Head of caudate nucleus (tissue), 42 donors: ENCODE measurements around the gene NELFB.
A peak's percentile ranks its signal among the peaks of the same experiment; 100 is the strongest.

Experiments used
- DNase-seq, 42 donors: peaks; one replicate each; pipeline versions ENCODE4 v3.0.0 to v3.0.0-alpha.2; 2020 to 2021; ENCODE audit warnings: mixed read lengths in 7 of 42
- intact Hi-C: fragments of 100-400 bp; cut with DNase I; formaldehyde crosslinking; loops from one replicate; pipeline ENCODE4 v1.15.0; 2022

The NELFB gene

DNA sequence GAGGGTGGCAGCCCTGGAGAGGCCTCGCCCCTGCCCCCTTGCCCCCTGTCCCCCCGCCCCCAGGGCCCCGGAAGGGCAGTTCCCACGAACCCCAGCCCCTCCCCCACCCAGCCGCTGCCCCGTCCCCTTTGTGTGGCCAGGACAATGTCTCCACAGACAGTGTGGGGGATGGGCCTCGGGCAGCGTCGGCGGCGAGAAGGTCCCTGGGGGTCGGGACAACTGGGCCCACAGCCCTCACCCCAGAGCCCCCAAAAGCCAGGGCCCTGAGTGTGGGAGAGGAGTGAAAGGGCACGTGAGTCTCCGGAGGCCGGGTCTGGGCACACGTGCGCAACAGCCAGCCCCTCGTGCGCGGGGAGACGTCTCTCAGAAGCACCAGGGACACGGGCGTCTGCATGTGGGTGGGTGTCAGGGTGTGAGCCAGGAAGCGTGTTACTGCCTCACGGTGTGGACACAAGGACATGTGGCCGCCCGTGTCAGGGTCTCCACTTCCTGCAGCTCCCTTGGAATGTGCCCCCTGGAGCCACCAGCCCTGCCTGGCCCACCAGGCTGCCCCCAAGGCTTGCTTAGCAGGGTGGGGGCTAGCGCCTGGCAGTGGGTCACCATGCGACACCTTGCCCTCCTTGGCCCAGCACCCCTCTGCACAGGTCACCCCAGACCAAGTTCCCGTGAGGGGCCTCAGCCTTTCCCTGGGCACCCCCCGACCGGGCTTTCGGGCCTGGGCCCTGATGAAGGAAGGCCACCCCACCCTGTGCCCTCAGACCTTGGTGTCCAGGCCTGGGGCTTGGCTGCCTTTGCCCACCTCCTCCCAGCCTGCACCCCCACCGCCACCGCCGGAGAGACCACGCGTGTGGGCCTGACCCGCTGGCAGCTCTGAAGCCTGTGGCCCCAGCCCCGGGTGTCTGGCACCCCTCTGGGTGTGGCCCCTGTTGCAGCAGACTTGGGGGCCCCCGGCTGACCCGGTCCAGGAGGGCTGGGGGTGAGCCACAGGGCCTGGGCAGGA lies 59.7 kb downstream of the NELFB start:
- intact Hi-C loops: no loop called here
- DNase-seq: peak in 8 of 42 donors; percentile 2 to 38 (median 20)

DNA sequence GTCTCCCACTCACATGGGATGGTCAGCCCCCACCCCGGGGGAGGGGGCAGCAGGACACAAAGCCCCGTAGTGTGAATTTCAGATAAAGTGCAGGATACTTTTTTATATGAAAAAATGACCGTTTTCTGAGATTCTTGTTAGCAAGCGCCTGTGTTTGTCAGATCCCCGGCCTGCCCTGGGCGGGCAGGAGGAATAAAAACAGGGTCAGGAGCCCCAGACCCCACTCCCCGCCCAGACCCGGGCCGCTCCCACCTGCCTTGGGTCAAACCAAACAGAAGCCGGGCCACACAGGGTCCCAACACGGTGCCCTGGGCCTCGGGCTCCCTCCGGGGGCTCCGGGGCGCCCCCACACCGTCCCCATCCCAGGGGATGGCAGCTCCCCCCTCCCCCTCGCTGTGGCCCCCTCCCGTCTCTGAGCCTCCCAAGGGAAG lies 60.5 kb downstream of the NELFB start:
- intact Hi-C loops: no loop called here
- DNase-seq: peak in 1 of 42 donors; percentile 19

DNA sequence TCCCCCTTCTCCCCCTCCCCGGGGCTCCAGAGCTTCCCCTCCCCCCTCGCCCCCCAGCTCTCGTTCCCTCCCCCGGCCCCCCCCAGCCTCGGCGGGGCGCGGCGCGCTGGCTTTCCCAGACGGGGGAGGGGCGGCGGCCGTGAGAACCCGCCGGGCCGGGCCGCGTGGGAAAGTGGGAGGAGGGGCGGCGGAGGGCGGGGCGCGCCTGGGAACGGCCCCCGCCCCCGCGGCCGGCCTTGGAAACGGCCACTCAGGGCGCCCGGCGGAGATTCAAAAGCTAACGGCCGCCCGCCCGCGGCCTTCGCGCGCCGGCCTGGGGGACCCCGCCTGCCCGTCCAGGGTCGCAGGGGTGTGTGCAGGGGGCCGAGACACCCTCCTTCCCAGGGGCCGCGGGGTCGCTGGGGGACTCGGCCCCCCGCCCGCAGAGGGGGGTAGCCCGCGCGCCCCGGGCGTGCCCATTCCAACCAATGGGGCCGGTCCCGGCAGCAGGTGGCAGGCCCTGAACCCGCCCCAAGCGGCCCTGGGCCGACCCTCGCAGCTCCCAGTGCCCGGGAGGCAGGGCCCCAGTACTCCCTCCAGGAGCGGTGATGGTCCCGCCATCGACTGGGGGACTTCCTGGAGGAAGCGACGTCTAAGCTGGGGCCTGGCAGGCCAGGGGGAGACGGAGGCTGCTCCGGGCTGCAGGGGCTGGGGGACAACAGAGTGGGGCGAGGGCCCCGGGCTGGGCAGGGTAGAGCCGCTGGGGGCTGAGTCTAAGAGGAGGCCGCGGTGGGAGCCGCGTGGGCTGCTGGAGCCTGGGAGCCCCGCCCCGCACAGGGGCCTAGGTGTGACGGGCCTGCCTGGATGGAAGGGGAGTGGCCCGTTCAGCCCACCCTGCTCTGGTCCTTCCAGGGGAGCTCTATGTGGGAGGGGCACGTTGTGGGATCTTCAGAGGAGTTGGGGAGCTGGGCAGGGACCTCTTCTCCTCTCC lies 61.2 kb downstream of the NELFB start:
- peak in 7 of 42 donors; percentile 2 to 55 (median 24) for DNase-seq
- intact Hi-C loops: no loop called here

DNA sequence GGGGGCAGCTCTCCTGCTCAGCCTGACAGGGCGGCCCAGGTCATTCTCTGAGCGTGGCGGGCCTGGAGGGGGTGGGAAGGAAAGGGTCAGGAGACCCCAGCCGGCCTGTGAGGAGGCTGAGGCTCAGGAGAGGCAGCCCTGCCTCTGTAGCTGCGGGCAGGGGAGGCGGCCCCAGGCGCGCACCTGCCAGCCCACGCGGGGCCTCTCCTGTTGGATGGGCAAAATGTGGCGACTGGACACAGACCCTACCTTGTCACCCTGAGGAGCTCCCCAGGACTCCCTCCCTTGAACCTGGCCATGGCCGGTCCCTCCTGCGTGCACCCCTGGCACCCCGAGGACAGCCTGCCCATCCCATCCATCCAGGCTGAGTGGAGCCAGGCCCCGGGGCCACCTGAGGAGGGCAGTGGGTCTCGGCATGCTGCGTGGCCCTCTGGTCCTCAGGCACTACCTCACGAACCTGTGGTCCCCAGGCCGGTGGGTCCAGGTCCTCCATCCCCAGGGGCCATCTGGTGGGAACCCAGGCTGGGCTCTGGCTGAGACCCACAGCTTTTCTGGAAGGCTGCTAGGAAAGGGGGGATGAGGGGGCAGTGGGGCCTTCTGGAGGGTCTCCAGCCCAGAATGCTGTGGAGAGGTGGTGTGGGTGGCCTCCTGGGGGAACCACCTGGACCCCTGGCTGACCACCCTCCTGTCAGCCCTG lies 62.0 kb downstream of the NELFB start:
- intact Hi-C loops: no loop called here
- DNase-seq: peak in 3 of 42 donors; percentile 1 to 38 (median 24)

DNA sequence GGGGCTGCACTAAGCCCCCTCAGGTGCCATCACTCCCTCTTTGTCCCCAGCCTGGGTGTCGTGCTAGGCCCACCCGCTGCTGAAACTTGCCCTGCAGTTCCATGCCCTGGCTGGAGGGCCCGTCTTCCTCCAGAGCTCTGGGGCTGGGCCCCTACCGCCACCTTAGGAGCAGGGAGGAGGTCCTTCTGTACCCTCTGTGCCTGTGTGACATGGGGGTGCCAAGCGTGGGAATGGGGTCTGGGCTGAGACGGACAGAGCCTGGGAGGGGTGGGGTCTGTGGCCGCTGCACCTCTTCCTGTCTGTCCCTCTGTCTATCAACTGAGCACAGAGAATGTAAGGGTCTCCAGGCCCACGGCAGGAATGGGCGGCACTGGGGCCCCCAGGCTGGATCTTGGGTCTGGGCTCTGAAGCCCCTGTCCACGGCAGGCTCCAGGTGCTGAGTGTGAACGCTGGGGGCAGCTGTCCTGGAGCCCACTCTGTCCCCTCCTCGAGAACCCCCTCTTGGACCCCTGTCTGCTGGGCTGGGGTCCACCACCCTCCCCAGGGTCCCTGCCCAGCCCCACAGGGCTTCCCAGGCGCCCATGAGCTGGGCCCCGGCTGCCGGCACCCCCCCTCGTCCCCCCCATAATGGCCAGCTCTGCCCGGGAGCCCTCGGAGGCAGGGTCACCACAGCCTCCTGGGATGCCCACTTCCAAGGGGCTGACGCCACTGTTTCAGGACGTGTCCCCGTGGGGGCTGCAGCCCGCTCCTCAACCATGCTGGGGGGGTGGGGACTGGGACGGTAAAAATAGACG lies 62.8 kb downstream of the NELFB start:
- intact Hi-C loops: no loop called here
- peak in 2 of 42 donors; percentile 24 to 27 for DNase-seq

DNA sequence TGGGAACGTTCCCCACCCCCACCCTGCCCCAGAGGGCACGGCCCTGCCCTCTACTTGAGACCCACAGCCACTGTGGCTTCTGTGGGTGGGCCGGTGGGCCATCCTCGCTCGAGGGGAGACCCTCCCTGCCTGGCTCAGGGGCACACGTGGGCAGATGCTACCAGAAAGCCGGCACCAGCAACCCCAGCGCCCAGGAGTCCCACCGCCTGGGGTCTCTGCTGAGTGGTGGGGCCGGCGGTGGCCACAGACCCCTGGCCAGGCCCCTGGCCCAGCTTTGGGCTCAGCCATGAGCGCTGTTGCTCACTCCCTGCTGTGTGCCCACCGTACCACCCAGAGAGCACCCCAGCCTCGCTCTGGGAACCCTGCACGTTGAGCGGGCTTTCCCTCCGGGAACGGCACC lies 63.5 kb downstream of the NELFB start:
- intact Hi-C loops: no loop called here
- peak in 2 of 42 donors; percentile 32 to 39 for DNase-seq

DNA sequence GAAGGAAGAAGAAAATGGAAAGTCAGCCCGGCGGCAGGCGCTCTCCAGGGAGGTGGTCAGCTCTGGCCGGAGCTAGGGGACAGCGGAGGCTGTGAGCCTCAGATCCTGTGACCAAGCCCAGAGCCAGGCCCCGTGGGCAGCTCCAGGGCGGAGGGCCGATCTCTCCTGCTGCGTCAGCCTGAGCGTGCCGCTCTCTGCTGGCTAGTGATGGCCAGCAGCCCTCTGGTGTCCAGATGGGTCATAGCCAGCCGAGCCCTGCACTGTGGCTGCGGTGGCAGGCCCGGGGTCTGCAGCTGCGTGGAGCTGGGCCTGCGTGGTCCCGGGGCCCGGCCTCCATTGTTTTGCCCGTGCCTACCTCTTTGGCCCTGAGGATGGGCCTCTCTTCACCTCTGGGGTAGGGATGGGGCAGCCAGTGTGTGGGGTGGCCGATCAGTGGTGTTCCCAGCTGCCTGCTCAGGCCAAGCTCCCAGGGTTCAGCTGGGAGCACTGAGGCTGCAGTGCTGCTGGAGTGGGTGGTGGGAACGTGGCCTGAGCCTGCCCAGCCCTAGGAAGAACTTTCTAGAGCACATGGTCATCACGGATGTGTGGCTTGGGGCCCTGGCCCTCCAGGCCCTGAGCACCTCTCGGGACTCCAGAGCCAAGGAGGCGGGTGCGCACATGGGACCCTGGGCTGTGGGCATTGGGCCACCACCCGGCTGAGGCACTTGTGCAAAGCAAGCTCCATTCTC lies 64.0 kb downstream of the NELFB start:
- peak in 33 of 42 donors; percentile 33 to 86 (median 72) for DNase-seq
- intact Hi-C loops: no loop called here

DNA sequence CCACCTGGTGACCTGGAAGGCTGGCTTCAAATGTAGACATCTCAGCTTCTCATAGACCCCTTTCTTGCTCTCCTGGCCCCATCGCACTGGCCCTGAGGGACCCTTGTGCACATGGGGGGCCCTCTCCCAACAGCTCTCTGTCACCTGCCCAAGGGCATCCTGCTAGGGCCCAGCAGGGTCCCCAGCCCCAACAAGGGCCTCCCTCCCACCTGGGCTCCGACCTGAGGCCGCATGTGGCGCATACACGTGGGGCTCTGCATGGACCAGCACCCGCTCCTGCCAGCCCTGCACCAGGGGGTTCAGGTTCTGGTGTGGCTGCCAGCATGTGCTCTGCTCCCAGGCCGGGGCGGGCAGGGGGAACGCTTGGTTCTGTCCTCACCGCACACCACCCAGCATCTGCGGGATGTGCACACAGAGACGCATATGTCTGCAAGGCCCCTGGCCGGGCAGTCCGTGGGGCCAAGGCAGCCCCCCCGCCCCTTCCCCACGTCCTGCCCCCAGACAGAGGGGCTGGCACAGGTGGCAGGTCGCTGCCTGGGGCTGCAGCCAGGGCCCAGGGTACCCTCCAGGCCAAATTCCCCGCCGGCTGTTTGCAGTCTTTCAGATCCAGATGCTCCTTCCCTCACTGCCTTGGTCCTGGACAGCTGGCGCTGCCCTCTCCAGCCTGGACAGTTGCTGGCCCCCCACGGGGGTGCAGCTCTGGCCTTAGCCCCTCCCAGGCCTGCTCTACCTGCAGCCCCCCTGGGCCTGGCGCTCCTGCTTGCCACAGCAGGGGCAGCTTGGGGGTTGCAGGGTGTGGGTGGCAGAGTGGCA lies 64.8 kb downstream of the NELFB start:
- peak in 4 of 42 donors; percentile 2 to 31 (median 25) for DNase-seq
- intact Hi-C loops: no loop called here

DNA sequence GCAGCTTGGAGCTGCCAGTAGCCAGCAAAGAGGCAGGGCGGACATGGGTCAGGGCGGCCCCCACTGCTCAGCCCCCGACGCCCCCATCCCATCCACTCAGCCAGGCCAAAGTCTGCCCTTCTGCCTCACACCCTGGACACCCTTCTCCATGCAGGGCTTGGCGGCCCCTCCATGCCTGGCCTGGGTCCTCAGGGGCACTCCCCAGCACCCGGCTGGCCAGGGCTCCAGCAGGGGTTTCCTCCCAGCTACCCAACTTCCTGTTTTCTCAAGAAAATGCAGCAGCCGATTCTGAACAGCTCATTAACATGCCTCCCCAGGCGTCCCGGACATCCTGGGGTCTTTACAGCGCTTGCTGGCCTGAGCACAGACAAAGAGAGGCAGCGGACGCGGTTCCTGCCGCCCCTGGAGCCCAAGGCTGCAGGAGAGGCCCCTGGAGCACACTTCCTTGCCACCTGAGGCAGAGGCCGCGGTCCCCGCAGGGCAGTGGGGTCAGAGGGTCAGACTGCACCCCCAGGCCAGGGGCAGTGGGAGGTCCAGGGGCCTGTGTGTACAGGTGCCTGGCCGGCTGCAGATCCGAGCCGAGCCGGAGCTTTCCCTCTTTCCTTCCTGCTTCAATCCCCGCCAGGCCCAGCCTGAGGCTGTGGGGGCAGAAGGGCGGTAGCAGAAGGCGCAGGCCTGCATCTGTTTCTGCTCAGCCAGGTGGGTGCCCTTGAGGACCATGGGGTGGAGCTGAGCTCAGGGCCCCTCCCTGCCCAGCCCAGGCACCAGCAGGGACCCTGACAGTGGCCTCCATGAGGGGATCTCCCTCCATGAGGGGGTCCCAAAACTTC lies 65.6 kb downstream of the NELFB start:
- peak in 4 of 42 donors; percentile 3 to 36 (median 22) for DNase-seq

DNA sequence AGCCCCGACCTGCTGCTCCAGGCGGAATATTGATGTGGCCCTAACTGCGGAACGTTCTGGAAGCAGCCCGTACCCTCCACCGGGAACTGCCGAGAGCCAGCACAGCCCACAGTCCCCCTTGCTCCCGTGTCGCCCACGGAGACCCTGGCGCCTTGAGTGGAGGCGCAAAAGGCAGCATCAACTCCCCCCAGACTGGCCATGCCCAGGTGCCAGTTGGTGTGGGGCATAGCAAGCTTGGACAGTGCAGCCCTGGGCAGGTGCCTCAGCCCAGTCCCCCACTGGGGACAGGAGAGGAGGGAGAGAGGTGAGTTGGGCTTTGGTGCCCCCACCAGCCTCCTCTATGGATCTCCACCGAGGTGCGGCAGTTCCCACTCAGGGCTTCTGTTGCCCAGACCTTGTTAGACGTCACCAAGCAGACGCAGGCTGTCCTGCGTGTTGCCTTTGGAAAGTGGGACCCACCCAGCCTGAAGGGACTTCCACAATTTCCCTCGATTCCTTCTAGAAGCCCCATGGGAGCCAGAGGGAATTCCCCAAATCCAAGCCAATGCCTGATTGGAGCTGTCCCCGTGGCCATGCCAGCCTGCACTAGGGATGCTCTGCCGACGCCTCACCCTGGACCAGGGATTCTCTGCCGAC lies 66.7 kb downstream of the NELFB start:
- intact Hi-C loops: no loop called here
- peak in 1 of 42 donors; percentile 4 for DNase-seq

More for the DNA sequence above, 65.6 kb downstream of the NELFB start:
- intact Hi-C loops: no loop called here
